Nephron (organoid): ENCODE measurements around the gene CSF1R.
A peak's percentile ranks its signal among the peaks of the same experiment; 100 is the strongest.

Source experiments
- H3K27ac Mint-ChIP-seq, 3 experiments: 2 replicates each; pipeline ENCODE4 v1.8.0; 2020; ENCODE audit warnings: mixed read lengths in 3 of 3, mild to moderate bottlenecking in 2 of 3, moderate library complexity in 1 of 3
- H3K27me3 Mint-ChIP-seq: 2 replicates; pipeline ENCODE4 v1.8.0; 2021; ENCODE audit warnings: low read depth, mild to moderate bottlenecking, moderate library complexity, mixed read lengths
- H3K36me3 Mint-ChIP-seq: 2 replicates; pipeline ENCODE4 v1.8.0; 2020; ENCODE audit warnings: low read depth, mixed read lengths
- H3K4me1 Mint-ChIP-seq: 2 replicates; pipeline ENCODE4 v1.8.0; 2020; ENCODE audit warnings: mixed read lengths
- H3K4me3 Mint-ChIP-seq, 3 experiments: 2 replicates each; pipeline ENCODE4 v1.8.0; 2020; ENCODE audit warnings: mild to moderate bottlenecking in 3 of 3, mixed read lengths in 3 of 3, moderate library complexity in 2 of 3
- H3K9me3 Mint-ChIP-seq: 2 replicates; pipeline ENCODE4 v1.8.0; 2020; ENCODE audit warnings: mixed read lengths
- CTCF ChIP-seq, 3 experiments: fragments of 200-600 bp; sonication (generic); IDR thresholded peaks; one replicate each; pipeline ENCODE4 v1.5.0; 2021; ENCODE audit warnings: antibody characterized with exemption in 3 of 3; ENCODE audit not compliant: unreplicated experiment in 3 of 3

The CSF1R gene

GRCh38 chr5:150108711-150109514 is 22.6 kb upstream of the CSF1R start:
- H3K4me1 Mint-ChIP-seq: peaks cover 51% of the 10 kb centered on the region
- no peaks in the 10 kb centered on the region for H3K9me3 Mint-ChIP-seq
- no peaks in the 10 kb centered on the region for H3K36me3 Mint-ChIP-seq
- no peak for TF ChIP-seq CTCF (IDR thresholded peaks at IDR 0.05; ENCODE audit: unreplicated experiment in 3 of 3)
- H3K27ac Mint-ChIP-seq: peak overlapping the region; percentile 72 to 90 (median 83)
- H3K4me3 Mint-ChIP-seq: no peak overlapping the region
- peaks cover under 1% of the 10 kb centered on the region for H3K27me3 Mint-ChIP-seq

- H3K36me3 Mint-ChIP-seq: no peaks in the 10 kb centered on the region
- H3K27ac Mint-ChIP-seq: peak overlapping the region; percentile 90 to 96 (median 94)
- H3K27me3 Mint-ChIP-seq: peaks cover 5% of the 10 kb centered on the region
- H3K4me1 Mint-ChIP-seq: peaks cover 47% of the 10 kb centered on the region
- TF ChIP-seq CTCF (IDR thresholded peaks at IDR 0.05; ENCODE audit: unreplicated experiment in 3 of 3): no peak
- H3K4me3 Mint-ChIP-seq: no peak overlapping the region
- H3K9me3 Mint-ChIP-seq: no peaks in the 10 kb centered on the region
These were observed 21.6 kb upstream of the CSF1R start for GRCh38 chr5:150107909-150108447.

GRCh38 chr5:150106674-150107426 is 20.5 kb upstream of the CSF1R start:
- Mint-ChIP-seq H3K27me3 (peaks cover 5% of the 10 kb centered on the region), H3K27ac (peak overlapping the region; percentile 24 to 90 (median 45)), H3K36me3 (no peaks in the 10 kb centered on the region), H3K9me3 (no peaks in the 10 kb centered on the region), H3K4me3 (no peak overlapping the region), H3K4me1 (peaks cover 39% of the 10 kb centered on the region)
- no peak for TF ChIP-seq CTCF (IDR thresholded peaks at IDR 0.05; ENCODE audit: unreplicated experiment in 3 of 3)

- Mint-ChIP-seq H3K27me3 (peaks cover 5% of the 10 kb centered on the region), H3K4me3 (no peak overlapping the region), H3K36me3 (no peaks in the 10 kb centered on the region), H3K27ac (peak overlapping the region; percentile 24 to 90 (median 45)), H3K9me3 (no peaks in the 10 kb centered on the region), H3K4me1 (peaks cover 31% of the 10 kb centered on the region)
- no peak for TF ChIP-seq CTCF (IDR thresholded peaks at IDR 0.05; ENCODE audit: unreplicated experiment in 3 of 3)
These were observed 19.7 kb upstream of the CSF1R start for GRCh38 chr5:150105928-150106615.

GRCh38 chr5:150104550-150104870 is 18.2 kb upstream of the CSF1R start:
- Mint-ChIP-seq H3K4me3 (no peak overlapping the region), H3K27ac (no peak overlapping the region), H3K36me3 (no peaks in the 10 kb centered on the region), H3K4me1 (peaks cover 21% of the 10 kb centered on the region), H3K9me3 (no peaks in the 10 kb centered on the region), H3K27me3 (peaks cover 5% of the 10 kb centered on the region)
- TF ChIP-seq CTCF (IDR thresholded peaks at IDR 0.05; ENCODE audit: unreplicated experiment in 3 of 3): no peak
